GM21619 (cell line): Measurements from ENCODE around the gene ABCG4.
"Not testable (repeated sequence)": the region's sequence is repeated elsewhere in the genome, so short reads cannot be mapped to it uniquely, and the experiment has no call there.

ENCODE experiments used
- ATAC-seq: cut with Tn5 transposase; IDR thresholded peaks from one replicate; pipeline ENCODE4 v1.9.1; 2021; ENCODE audit not compliant: unreplicated experiment

ABCG4 gene

DNA sequence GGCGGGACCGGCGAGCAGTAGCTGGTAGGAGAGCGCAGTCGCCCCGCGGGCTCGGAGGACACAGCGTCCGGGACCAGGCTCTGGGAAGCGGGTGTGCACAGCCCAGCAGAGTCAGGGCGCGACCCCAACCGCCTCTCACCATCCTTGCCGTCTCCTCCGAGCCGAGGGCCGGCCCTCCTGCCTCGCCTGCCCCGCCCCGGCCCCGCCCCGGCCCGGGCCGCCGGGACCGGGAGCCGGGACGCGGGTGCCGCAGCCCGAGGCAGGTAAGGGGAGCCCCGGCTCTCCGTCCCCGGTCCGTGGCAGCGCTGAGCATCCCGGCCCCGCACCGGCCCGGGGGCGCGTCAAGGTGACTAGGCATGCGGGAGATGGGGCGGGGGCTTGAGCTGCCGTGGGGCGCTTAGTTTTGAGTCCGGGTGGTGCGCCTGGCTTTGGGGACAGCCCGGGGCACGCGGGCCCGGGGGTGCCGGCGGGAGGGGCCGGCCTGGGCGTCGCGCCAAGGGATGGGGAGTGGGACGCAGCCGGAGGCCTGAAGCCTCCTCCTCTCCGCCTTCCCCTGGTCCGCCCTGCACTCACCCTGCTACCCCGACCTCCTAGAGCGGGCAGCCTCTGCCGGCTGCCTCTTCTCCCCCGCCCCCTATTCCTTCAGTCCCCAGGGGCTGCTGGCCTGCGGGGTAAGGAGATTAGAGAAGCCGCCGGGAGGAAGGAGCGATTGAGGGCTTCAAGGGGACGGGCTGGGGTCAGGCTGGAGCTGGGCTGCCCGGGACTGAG is at the start of gene ABCG4:
Gene ABCG4, plus strand, starts transcription at position 35 of the 768 bp plus-strand sequence. CDS start 914 bp downstream, outside the sequence.
- no peak for ATAC-seq

DNA sequence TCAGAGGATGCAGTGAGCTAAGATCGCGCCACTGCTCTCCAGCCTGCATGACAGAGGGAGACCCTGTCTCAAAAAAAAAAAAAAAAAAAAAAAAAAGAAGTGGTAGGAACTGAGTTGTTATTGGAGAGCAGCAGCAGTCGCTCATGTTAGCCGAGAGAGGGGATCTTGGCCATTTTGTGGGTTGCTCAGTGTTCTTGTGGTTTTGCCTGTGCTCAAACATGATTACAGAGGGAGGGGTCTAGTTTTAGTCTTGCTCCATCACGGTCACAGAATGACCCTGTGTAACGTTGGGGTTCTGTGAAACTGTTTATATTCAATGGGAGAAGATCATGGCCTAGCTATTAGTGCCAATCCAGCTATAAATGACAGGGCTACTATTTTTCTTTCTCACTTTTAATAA is 49.1 kb upstream of the ABCG4 start:
- no peak for ATAC-seq

DNA sequence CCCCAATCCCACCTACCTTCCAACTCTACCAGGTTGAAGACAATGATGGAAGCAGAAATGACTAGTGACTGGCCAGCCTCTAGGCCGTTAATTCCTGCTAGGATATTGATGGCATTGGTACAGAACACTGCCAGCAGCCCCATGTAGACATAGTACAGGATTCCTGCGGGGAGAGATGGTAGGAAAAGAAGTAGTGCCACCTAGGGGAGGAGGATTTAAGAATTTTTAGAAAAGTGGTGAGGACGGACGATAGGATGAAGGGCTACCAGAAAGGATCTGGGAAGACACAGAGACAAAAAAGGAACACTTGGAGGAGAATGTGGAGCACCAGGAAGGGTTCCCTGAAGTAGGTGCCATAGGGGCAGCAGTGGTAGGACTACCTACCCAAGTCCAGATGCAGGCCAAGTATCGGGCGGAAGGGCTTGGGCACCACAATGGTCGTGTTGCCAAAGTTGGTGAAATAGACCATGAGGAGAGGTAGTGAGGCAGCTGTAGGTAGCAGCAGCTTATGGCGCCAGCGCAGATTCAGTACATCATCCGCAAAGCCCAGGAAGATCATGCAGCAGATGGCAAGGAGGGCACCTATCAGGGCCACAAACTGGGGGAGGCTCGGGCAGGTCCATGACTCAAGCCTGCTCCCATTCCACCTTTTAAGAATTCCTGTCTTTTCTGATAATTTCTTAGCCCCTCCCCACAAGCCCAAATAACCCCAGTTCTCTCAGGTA is 48.4 kb upstream of the ABCG4 start:
- ATAC-seq, result no peak

DNA sequence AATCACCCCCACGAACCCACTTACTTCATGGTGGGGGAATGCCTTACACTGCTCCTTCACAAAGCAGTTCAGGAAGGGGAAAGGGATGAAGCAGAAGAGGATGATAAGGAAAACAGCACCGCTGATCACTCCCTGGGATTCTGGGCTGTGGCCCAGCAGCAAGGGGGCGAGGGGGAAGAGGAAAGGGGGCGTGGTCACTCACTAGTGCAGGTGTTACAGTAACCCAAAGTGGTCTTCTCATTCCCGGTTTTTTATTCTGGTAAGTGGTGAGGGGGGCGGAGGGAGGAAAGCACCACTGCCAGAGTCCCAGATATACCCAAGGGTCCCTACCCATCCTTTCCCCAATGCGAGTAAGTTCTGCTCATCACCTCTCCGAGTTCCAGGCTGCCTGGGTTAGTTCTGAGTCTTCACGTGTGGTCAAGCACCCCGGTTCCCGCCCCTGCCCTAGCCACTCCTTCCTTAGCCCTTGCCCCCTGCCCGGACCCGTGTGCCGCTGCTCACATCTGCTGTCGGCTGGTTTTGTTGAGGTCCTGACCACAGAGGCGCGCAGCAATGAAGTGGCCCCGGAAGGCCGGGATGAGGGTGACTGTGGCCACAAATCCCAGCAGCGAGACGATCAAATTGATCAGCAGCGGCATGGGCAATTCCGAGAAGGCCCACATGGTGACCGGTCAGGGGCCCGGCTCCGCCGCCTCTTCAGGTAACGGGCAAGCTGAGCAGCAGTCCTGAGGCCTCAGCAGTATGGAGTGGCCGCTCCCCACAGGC is 47.7 kb upstream of the ABCG4 start:
- ATAC-seq, result peak; percentile 16

DNA sequence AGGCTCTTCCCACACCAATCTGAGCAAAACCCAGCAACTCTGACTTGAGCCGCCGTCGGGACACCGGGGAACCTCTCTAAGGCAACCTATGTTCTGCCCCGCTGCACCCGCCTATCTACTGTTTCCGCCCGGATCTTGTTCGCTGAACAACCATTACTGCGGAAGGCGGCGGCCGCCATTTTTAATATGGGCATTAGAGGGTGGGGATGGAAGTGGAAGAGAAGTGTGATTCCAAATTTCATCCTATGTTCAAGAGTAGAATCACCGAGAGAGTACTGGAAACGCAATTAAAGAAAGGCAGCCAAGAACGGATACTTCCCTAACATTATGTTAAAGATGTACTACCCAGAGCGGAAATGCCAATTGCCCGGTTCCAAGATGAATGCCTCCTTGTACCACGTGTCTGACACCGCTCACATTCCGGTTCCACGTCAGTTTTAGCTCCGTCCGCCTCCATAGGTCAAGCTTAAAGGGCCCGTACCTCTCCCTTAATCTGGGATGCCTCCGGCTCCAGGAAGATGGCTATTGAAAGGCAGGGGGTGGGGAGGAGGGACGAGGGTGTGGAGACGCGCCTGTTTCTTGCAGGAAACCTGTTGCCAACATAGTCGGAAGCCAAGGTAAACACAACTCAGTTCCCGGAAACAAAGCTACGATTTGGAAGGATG is 47.0 kb upstream of the ABCG4 start, which contains the start of gene DPAGT1:
Gene DPAGT1, minus strand, starts transcription at position 95 of the 665 bp plus-strand sequence. CDS start 198 bp downstream, outside the sequence.
- ATAC-seq, result peak; percentile 75

DNA sequence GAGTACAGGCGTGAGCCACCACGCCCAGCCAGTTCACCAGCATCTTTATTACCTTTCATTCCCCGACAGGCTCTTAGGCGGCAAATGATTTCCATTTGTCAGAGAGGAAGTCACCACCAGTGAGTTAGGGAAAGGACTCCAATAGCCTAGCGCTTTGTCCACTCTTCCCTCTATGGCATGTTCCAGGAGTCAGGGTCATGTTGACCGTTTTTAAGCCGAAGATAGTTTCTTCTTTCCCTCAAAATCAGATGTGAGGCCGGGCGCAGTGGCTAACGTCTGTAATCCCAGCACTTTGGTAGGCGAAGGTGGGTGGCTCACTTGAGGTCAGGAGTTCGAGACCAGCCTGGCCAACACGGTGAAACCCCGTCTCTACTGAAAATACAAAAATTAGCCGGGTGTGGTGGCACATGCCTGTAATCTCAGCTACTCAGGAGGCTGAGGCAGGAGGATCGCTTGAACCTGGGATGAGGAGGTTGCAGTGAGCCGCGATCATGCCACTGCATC is 45.6 kb upstream of the ABCG4 start:
- not testable (repeated sequence) for ATAC-seq

DNA sequence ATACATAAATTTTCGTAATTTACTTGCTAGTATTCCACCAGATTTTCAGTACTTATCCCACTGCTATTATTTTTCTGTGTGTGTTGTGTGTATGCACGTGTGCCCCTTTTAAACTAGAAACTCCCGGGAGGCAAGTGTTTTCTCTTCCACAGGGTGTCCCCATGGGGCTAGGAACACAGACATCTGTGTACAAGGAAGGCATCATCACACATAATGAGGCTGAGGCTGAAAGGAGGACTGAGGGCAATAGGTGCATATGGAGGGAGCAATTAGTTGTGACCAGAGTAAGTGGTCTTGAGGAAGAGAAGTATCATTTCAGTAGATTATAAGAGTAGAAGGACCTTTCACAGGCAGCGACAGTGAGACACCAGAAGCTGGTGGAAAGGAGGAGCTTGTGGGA is 45.1 kb upstream of the ABCG4 start:
- no peak for ATAC-seq

DNA sequence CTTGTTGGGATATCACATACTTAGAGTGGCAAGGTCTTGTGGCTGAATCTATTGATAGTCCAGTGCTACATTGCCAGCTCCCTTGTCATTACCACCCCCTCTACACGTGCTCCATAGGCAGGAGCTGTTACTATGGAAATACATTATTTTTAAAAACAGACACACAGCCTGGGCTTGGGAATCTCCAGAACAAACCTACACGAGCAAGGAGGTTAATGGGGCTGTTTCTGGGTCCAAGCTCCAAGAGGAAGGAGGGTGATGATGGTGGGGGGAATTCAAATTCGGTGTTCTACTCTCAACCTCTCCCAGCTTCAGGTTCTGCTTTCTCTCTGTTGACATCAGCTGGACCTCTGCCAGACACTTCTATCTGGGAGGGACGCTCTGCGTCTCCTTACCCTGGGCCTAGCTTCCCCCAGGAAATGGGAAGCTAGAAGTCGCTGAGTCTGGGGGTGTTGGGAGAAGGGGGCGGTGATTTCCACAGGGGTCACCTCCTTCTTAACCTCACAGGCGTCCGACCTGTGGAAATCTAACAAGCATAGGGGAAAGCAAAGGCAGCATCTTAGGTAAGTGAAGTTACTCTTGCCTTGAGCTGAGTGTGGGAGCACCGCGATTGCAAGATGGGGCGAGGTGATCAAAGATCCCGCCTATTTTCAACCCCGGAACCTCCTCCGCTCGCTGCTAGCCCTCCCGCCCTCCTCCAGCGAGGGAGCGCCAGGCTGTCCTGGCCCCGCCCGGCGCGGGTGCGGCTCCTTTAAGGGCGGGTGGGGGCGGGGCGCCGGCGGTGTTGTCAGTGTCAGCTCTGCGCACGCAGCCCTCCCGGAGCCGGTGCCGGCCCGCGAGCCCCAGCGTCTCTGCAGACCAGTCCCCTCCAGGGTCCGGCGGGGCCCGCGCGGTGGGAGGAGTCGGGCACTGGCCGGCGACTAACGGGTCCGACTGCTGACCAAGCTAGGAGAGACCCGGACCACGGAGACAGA is 42.0 kb upstream of the ABCG4 start, which contains the start of gene C2CD2L:
Gene C2CD2L, plus strand, starts transcription at position 781 of the 974 bp plus-strand sequence. CDS start 398 bp downstream, outside the sequence.
- ATAC-seq, result peak; percentile 78

DNA sequence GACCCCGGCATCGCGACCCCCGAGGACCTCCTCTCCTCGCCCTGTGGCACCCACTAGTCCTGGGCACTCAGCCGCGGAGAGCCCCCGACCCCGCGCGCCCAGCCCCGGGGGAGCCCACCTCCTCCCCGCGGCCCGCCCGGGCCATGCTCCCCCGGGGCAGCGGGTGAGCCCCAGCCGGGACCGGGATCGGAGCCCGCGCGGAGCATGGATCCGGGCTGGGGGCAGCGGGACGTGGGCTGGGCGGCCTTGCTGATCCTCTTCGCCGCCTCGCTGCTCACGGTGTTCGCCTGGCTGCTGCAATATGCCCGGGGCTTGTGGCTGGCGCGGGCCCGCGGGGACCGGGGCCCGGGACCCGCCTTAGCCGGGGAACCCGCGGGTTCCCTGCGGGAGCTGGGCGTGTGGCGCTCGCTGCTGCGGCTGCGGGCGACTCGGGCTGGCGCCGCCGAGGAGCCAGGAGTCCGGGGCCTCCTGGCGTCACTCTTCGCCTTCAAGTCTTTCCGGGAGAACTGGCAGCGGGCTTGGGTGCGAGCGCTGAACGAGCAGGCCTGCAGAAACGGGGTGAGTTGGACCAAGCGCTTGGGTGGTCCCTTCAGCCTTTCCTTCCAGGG is 41.2 kb upstream of the ABCG4 start:
- ATAC-seq, result peak; percentile 21

DNA sequence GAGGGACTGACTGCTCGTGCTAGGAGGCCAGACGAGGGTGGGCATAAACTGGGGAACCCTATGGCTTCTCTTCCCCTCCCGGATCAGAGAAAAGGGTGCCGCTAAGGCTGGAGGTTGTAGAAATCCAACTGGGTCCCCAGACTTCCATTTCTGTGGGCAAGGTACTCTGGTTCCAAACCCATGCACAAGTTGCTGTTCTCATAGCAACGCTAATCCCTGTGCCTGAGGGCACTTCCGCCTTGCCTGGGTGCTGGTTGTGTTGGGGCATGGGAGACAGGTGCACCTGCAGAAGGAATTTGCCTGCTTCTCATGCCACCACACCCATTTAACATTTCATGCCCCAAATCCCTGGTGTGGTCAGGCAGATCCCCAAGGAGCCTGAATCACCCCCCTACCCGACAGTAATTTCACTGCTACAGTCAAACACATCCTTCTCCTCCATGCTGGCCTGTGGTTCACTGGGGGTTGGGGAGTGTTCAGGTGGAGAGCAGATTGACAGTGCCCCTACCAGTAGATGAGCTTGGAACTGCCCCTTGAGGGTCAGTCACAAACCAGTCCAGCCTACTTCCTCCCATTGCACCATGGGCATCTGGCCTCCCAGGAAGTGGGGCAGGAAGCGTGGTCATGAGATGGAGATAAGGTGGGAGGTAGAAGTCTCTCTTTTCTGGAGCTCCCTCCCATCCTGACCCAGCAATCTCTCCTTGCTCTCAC is 40.6 kb upstream of the ABCG4 start:
- ATAC-seq, result no peak

DNA sequence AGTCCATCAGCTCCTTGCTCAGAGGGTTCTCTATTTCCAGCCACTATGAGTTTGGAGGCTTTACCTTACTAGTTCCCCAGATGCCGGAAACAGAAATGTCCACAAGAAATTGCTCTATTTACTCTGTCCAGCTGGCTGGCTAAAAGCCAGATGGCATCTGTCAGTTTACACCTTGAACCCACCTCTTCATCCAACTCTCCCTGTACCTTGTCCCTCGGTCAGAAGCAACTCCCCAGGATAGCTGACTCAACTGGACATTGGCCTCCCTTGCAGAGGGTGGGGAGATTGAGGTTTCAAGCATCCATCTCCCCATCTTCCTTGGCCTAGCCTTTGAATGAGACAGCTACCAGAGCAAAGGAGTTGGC is 40.0 kb upstream of the ABCG4 start:
- ATAC-seq, result no peak

DNA sequence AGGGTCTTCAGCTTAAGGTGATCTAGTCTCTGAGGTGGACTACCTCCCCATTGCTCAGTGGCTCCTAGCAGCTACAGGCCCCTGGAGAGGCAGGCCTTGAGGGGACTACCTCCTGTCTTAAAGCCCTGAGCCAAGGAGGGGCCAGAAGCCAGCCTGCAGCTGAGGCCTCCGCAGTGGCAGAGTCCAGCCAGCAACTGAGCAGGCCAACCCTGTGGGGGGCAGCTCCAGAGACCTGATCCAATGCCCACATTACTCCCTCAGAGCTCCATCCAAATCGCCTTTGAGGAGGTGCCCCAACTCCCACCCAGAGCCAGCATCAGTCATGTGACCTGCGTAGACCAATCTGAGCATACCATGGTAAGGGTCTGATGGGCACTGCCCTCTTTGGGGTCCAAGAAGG is 39.0 kb upstream of the ABCG4 start:
- ATAC-seq, result no peak

DNA sequence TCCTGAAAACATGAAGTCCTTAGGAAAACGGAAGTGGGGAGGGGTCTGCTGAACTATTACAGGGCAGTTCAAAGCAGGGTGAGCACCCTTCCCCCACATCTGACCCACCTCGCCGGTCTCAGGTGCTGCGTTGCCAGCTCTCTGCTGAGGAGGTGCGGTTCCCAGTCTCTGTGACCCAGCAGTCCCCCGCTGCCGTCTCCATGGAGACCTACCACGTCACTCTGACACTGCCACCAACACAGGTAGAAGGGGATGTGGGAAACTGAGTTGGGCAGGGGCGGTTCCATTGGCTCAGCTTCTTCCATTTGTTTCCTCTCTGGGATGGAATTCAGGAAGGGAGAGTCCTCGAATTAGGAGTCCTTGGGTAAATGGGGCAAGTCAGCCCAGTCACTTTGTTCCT is 38.4 kb upstream of the ABCG4 start:
- ATAC-seq, result no peak

DNA sequence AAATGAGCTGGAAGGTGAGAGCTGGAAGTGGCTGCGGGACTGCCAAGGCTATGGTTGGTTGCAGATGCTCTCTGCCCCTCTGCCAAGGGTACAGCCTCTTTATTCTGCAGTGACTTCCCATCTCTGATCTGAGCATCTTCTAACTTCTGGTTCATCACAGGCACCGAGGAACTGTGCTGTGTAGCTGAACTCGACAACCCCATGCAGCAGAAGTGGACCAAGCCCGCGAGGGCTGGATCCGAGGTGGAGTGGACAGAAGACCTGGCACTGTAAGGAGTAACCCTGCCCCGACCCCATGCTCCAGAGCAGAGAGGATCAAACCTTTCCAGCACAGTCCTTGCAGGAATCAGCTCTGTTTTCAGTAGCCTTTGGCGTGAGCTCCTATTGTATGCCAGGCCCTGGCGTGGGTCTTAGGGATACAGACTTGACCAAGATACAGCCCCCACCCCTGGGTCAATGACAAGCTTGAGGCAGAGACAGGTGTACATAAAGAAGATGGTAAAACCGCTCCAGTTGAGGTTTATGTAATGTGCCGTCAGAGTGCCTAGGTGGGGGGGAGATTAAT is 37.4 kb upstream of the ABCG4 start:
- ATAC-seq, result no peak

DNA sequence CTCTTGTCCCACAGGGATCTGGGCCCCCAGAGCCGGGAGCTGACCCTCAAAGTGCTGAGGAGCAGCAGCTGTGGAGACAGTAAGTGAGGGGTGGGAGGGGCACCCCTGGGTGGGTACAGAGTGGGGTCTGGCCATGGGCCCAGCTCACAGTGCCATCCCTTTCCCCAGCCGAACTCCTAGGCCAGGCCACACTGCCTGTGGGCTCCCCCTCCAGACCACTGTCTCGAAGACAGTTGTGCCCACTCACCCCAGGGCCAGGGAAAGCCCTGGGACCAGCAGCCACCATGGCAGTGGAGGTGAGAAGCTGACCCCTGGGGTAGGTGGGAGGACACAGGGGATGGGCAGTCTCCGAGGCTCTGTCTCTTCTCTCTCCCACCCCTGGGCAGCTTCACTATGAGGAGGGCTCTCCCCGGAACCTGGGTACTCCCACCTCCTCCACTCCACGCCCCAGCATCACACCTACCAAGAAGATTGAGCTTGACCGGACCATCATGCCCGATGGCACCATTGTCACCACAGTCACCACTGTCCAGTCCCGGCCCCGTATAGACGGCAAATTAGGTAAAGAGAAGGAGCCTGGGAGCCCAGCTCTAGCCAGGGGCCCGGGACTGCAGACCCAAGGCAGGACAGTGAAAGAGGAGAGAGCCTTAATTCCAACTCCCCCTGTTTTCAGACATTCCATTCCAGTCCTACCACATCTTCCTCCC is 36.4 kb upstream of the ABCG4 start:
- no peak for ATAC-seq

DNA sequence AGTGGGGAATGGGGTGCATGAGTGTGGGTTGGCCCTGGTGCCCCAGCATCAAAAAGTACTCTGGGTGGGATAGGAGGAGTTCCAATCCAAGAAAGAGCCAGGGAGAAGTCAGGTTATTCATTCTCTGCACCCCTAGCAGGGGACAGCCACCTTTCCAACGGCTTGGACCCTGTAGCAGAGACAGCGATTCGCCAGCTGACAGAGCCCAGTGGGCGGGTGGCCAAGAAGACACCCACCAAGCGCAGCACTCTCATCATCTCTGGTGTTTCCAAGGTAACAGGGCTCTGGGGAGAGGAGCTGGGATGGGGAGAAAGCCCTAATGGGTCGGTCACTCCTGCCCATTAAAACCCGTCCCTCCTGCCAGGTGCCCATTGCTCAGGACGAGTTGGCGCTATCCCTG is 35.1 kb upstream of the ABCG4 start:
- no peak for ATAC-seq

DNA sequence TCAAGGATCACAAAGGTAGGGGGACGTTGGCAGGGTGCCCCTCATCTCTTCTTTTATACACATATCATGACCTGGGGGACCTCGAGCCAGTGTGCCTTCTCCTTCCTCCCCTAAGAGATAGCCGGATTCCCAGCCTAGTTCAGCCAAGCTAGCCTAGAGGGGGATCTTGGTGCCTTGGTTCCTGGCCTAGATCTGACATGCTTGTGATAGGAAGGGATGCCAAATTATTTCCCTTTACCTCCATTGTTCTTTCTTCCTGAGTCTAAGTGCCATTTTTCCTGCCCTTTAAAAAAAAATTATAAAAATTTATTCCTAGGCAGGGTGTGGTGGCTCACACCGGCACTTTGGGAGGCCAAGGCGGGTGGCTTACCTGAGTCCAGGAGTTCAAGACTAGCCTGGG is 34.5 kb upstream of the ABCG4 start:
- no peak for ATAC-seq
